ENCODE data around the gene USH1C. TPM values are rescaled to one million over a fixed set of nuclear protein-coding genes. Genes with fewer than 3 reads are reported as not detected.

The USH1C gene
- total and polyA plus RNA-seq, 4 donors: 0.09 to 1.3 (median 0.75) TPM

DNA sequence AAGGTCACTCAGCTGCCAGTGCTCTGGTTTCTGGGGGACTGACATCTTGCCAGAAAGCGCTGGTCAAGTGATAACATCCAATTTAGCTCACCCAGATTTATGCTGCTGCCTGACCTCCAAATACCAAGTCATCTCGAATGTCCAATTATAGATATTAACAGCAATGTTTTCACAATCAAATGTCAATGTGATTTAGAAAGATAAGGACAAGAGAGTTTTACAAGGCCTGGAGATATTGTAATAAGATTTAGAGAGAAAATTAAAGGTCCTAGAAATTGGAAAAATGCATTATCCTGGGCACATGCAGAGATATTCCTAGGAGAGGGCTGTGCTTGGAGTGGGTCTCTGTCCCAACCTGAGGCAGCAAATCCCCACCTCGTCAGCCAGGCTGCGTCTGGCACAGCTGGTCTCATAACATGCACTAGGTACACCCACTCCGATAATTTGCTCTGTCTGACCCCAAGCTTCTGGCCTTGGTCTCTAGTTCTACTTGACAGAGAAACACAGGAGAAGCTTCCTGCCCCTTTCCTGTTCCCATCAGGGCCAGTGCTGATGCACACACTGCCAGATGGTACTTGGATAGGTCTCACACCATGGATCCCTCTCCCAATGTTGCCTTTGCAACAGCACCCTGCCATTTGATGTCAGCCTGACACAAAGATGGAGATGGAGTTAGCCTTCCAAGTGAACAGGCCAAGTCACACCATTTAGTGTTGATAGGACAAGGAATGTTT is 28.6 kb downstream of the USH1C start (continued):
- no peak for TF ChIP-seq RAD21 (IDR thresholded peaks at IDR 0.05)
- no peak for TF ChIP-seq FOXA1 (IDR thresholded peaks at IDR 0.05)

DNA sequence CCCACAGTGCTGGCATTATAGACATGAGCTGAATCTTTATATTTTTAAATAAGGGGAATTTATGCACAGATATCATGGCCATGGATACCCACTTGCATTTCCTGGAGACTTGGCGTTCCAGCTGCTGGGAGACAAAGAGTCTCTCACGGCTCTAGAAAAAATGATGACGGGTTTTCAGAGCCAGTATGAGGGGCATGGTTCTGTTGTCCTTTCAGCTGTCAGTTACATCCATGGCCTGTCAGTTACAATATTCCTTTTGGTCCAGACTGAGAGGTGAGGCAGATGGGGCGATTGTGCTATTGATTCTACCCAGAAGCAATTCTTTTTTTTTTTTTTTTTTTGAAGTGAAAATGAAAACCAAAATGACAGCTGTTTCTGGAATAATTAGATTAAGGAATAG is 29.7 kb downstream of the USH1C start:
- Histone ChIP-seq H3K4me3 (ENCODE audit: low read depth in 1 of 3, low read length in 3 of 3) (no peak overlapping the region), H3K4me1 (ENCODE audit: control insufficient read depth in 4 of 4, insufficient read depth in 4 of 4, low read length in 3 of 4) (no peaks in the 10 kb centered on the region), H3K27me3 (ENCODE audit: control insufficient read depth in 4 of 4, insufficient read depth in 4 of 4, low read length in 3 of 4) (no peaks in the 10 kb centered on the region), H3K36me3 (ENCODE audit: control insufficient read depth in 4 of 4, insufficient read depth in 3 of 4, low read depth in 1 of 4, low read length in 3 of 4) (no peaks in the 10 kb centered on the region), H3K9ac (ENCODE audit: low read depth in 1 of 2, low read length in 2 of 2) (no peak overlapping the region), H3K27ac (ENCODE audit: low read depth in 1 of 2, low read length in 2 of 2) (no peak overlapping the region), H3K9me3 (ENCODE audit: control insufficient read depth in 4 of 4, low read length in 3 of 4) (no peaks in the 10 kb centered on the region)
- DNase-seq (ENCODE audit: low spot score): no peak
- 81% methylated on average over 4 of the region's 4 CpGs for WGBS
- TF ChIP-seq FOXA1 (IDR thresholded peaks at IDR 0.05): no peak
- TF ChIP-seq HNF4G (IDR thresholded peaks at IDR 0.05): no peak
- TF ChIP-seq FOXA2 (IDR thresholded peaks at IDR 0.05): no peak
- TF ChIP-seq, protein P1, sequence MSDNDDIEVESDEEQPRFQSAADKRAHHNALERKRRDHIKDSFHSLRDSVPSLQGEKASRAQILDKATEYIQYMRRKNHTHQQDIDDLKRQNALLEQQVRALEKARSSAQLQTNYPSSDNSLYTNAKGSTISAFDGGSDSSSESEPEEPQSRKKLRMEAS (IDR thresholded peaks at IDR 0.05): no peak
- TF ChIP-seq, protein P2, sequence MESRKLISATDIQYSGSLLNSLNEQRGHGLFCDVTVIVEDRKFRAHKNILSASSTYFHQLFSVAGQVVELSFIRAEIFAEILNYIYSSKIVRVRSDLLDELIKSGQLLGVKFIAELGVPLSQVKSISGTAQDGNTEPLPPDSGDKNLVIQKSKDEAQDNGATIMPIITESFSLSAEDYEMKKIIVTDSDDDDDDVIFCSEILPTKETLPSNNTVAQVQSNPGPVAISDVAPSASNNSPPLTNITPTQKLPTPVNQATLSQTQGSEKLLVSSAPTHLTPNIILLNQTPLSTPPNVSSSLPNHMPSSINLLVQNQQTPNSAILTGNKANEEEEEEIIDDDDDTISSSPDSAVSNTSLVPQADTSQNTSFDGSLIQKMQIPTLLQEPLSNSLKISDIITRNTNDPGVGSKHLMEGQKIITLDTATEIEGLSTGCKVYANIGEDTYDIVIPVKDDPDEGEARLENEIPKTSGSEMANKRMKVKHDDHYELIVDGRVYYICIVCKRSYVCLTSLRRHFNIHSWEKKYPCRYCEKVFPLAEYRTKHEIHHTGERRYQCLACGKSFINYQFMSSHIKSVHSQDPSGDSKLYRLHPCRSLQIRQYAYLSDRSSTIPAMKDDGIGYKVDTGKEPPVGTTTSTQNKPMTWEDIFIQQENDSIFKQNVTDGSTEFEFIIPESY (IDR thresholded peaks at IDR 0.05): no peak
- TF ChIP-seq, protein P3, sequence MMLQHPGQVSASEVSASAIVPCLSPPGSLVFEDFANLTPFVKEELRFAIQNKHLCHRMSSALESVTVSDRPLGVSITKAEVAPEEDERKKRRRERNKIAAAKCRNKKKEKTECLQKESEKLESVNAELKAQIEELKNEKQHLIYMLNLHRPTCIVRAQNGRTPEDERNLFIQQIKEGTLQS (IDR thresholded peaks at IDR 0.05): no peak
- TF ChIP-seq RAD21 (IDR thresholded peaks at IDR 0.05): no peak
- TF ChIP-seq YY1 (IDR thresholded peaks at IDR 0.05): no peak
- no peak for TF ChIP-seq GABPA (IDR thresholded peaks at IDR 0.05 in 1 of 2, conservative IDR thresholded peaks at IDR 0.05 in 1 of 2)
- TF ChIP-seq HNF4A (conservative IDR thresholded peaks at IDR 0.05): no peak
- TF ChIP-seq RXRA (IDR thresholded peaks at IDR 0.05): no peak
- no peak for TF ChIP-seq NR2F2 (IDR thresholded peaks at IDR 0.05)
- TF ChIP-seq TAF1 (conservative IDR thresholded peaks at IDR 0.05): no peak
- TF ChIP-seq EGR1 (IDR thresholded peaks at IDR 0.05; ENCODE audit: low read depth in 2 of 2): no peak
- TF ChIP-seq SP1 (IDR thresholded peaks at IDR 0.05): no peak
- TF ChIP-seq, protein P4, sequence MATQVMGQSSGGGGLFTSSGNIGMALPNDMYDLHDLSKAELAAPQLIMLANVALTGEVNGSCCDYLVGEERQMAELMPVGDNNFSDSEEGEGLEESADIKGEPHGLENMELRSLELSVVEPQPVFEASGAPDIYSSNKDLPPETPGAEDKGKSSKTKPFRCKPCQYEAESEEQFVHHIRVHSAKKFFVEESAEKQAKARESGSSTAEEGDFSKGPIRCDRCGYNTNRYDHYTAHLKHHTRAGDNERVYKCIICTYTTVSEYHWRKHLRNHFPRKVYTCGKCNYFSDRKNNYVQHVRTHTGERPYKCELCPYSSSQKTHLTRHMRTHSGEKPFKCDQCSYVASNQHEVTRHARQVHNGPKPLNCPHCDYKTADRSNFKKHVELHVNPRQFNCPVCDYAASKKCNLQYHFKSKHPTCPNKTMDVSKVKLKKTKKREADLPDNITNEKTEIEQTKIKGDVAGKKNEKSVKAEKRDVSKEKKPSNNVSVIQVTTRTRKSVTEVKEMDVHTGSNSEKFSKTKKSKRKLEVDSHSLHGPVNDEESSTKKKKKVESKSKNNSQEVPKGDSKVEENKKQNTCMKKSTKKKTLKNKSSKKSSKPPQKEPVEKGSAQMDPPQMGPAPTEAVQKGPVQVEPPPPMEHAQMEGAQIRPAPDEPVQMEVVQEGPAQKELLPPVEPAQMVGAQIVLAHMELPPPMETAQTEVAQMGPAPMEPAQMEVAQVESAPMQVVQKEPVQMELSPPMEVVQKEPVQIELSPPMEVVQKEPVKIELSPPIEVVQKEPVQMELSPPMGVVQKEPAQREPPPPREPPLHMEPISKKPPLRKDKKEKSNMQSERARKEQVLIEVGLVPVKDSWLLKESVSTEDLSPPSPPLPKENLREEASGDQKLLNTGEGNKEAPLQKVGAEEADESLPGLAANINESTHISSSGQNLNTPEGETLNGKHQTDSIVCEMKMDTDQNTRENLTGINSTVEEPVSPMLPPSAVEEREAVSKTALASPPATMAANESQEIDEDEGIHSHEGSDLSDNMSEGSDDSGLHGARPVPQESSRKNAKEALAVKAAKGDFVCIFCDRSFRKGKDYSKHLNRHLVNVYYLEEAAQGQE (IDR thresholded peaks at IDR 0.05): no peak
- TF ChIP-seq, protein P5, sequence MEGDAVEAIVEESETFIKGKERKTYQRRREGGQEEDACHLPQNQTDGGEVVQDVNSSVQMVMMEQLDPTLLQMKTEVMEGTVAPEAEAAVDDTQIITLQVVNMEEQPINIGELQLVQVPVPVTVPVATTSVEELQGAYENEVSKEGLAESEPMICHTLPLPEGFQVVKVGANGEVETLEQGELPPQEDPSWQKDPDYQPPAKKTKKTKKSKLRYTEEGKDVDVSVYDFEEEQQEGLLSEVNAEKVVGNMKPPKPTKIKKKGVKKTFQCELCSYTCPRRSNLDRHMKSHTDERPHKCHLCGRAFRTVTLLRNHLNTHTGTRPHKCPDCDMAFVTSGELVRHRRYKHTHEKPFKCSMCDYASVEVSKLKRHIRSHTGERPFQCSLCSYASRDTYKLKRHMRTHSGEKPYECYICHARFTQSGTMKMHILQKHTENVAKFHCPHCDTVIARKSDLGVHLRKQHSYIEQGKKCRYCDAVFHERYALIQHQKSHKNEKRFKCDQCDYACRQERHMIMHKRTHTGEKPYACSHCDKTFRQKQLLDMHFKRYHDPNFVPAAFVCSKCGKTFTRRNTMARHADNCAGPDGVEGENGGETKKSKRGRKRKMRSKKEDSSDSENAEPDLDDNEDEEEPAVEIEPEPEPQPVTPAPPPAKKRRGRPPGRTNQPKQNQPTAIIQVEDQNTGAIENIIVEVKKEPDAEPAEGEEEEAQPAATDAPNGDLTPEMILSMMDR (IDR thresholded peaks at IDR 0.05; ENCODE audit: low read depth, low read length, missing input control): no peak
- TF ChIP-seq JUND (IDR thresholded peaks at IDR 0.05): no peak
